ENCODE measurements around the gene PRELP.

The PRELP gene

DNA sequence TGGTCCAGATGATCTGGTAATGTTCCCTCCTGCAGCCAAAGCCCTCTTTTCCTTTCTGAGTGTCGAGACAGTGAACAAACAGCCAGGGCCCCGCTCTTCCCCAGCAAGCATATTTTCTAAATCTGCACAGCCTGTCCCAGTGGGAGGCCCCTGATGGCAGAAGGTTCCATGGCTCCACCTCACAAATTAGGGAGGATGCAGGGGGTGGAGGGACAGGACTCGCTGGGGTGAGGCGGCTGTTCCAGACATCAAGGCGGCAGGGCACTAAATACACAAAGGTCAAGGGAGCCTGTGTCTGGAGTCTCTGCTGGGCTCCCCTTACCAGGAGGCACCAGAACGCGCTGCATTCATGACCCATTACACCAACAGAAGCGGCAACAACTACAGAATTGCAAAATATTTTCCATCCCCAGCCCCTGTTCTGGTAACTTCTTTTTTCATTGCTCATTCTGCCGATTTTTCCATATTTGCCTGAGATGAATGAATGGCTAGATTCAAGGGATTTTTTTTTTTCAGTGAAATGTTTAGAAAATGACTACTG lies 27.0 kb upstream of the PRELP start:
- no peak overlapping the region for H3K4me3 Mint-ChIP-seq

DNA sequence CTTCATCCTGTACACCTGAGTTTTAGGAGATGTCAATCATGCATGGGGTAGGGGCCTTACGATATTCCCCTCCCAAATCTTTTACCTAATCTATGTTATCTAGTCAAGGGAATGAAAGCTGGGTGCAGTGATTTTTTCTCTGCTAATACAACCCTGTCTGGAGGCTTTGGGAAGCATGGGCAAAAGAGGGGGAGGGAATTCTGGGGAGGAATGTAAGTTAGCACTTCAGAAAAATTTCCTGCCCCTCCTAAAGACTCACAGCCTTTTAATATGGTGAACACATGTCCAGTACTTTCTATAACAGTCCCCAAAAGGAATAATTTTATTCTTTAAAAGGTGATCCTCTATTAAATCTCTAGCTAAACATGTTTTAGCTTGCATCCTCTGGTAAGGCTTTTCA lies 25.6 kb upstream of the PRELP start:
- no peak overlapping the region for H3K27ac Mint-ChIP-seq
- H3K36me3 Mint-ChIP-seq (ENCODE audit: low read depth): no peaks in the 10 kb centered on the region
- no peaks in the 10 kb centered on the region for H3K4me1 Mint-ChIP-seq (ENCODE audit: low read depth)
- H3K9me3 Mint-ChIP-seq: peaks cover 3% of the 10 kb centered on the region
- no peak overlapping the region for H3K4me3 Mint-ChIP-seq
- H3K27me3 Mint-ChIP-seq: peaks cover 14% of the 10 kb centered on the region

More for the DNA sequence above, 27.0 kb upstream of the PRELP start:
- Mint-ChIP-seq H3K27me3 (peaks cover 14% of the 10 kb centered on the region), H3K27ac (no peak overlapping the region), H3K9me3 (peaks cover 5% of the 10 kb centered on the region), H3K36me3 (ENCODE audit: low read depth) (no peaks in the 10 kb centered on the region), H3K4me1 (ENCODE audit: low read depth) (no peaks in the 10 kb centered on the region)

DNA sequence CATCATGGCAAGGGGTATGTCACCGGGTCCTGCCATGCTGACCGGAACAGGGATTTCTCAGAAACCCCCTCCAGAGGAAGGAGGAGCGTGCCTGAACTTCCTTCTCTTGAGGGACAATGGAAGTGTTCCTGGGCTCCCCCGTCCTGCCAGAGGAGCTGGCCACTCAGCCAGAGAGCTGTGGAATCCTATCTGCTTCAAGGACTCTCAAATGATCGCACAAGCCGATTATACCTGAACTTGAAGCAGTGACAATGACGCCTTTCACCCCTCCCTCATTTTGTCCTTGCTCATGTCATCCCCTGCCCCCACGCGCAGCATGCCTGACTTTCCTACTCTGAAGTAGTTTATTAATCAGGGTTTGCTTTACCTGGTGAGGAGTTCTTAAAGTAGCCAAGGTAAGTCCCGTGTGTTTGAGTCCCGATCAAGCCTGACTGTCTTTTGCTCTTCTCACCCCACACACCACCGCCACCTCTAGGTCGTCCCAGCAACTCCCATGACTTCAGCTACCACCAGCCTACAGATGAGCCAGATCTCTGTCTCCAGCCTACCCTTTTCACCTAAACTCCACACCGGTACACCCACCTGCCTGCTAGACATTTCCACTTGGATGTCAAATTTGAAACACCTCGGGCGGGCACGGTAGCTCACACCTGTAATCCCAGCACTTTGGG lies 25.0 kb upstream of the PRELP start:
- Mint-ChIP-seq H3K27me3 (peaks cover 14% of the 10 kb centered on the region), H3K36me3 (ENCODE audit: low read depth) (no peaks in the 10 kb centered on the region), H3K9me3 (no peaks in the 10 kb centered on the region), H3K27ac (no peak overlapping the region), H3K4me3 (no peak overlapping the region), H3K4me1 (ENCODE audit: low read depth) (no peaks in the 10 kb centered on the region)

DNA sequence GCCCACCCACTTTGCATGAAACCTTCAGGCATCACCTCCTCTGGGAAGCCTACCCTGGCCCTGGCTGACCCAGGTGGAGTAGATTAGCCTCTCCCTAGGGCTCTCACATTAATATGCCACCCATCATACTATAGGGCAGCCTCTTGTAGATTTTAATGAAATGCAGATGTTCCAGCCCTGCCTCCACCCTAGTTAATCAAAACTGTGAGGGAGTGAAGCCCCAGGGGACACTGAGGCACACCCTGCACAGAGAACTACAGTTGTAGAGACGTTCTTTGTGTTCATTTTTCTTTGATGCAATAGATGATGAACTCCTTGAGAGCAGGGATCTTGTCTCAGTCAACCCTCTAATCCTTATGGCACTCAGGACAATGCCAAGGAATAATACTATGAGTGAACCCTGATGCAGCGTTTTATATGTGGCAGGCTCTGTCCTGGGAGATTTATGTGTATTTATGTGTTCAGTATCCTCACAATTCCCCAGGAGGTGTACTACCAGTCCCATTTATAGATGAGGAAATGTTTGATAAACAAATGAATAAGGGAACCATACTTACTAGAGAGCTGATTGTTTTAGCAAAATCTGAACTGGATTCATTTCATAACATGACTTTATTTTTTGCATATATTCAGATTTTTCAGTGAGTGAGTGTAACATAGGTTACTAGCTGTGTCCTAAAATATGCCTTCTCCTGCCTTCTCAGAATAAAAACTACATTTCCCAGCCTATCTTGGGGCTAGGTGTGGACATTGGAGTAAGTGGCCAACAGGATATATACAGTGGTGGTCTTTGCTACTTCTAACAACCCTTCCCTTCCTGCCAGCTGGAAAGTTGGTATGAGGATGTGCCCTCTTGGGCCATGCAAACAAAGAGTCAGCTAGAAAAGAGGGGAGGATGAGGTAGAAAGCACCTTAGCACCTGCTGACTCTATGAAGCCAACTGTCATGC lies 23.5 kb upstream of the PRELP start:
- no peaks in the 10 kb centered on the region for H3K36me3 Mint-ChIP-seq (ENCODE audit: low read depth)
- no peak overlapping the region for H3K4me3 Mint-ChIP-seq
- H3K27ac Mint-ChIP-seq: no peak overlapping the region
- no peaks in the 10 kb centered on the region for H3K4me1 Mint-ChIP-seq (ENCODE audit: low read depth)
- H3K9me3 Mint-ChIP-seq: no peaks in the 10 kb centered on the region
- peaks cover 14% of the 10 kb centered on the region for H3K27me3 Mint-ChIP-seq

DNA sequence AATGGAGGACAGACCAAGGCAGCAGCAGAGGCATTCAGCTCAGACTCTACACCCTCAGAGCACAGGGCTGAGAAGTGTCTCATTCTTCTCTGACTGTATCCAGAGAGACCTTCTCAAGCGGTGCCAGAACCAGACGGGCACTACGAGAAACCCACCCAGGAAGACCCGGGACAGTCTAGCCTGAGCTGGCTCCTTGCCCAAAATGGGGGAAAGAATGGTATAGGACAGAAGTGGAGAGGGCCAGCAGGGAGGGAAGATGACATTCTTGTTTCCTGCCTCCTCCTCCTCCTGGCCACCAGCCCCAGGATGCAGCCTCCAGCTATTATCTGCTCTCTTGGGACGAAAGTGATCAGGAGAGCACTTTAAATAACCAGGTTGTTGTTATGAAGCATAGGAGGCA lies 22.6 kb upstream of the PRELP start:
- Mint-ChIP-seq H3K4me1 (ENCODE audit: low read depth) (no peaks in the 10 kb centered on the region), H3K4me3 (no peak overlapping the region), H3K27me3 (peaks cover 14% of the 10 kb centered on the region), H3K36me3 (ENCODE audit: low read depth) (no peaks in the 10 kb centered on the region), H3K27ac (no peak overlapping the region), H3K9me3 (no peaks in the 10 kb centered on the region)

DNA sequence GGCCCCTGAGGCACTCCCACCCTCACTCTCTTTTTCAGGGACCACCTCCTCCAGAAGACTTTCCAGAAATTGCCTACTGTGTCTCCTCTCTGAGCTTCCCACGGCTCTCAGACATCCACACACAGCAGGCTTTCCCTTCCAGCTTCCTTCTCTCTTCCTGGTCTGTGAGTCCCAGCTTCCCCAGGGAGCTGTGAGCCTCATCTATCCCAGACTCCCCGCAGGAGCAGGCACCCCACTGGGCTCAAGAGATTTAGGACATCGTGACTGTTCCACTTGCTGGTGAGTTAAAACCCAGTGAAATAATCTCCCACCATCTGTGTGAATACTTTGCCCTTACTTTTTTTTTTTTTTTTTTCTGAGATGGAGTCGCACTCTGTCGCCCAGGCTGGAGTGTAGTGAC lies 22.0 kb upstream of the PRELP start:
- H3K4me1 Mint-ChIP-seq (ENCODE audit: low read depth): no peaks in the 10 kb centered on the region
- no peak overlapping the region for H3K27ac Mint-ChIP-seq
- peaks cover 14% of the 10 kb centered on the region for H3K27me3 Mint-ChIP-seq
- H3K36me3 Mint-ChIP-seq (ENCODE audit: low read depth): no peaks in the 10 kb centered on the region
- no peaks in the 10 kb centered on the region for H3K9me3 Mint-ChIP-seq
- no peak overlapping the region for H3K4me3 Mint-ChIP-seq

DNA sequence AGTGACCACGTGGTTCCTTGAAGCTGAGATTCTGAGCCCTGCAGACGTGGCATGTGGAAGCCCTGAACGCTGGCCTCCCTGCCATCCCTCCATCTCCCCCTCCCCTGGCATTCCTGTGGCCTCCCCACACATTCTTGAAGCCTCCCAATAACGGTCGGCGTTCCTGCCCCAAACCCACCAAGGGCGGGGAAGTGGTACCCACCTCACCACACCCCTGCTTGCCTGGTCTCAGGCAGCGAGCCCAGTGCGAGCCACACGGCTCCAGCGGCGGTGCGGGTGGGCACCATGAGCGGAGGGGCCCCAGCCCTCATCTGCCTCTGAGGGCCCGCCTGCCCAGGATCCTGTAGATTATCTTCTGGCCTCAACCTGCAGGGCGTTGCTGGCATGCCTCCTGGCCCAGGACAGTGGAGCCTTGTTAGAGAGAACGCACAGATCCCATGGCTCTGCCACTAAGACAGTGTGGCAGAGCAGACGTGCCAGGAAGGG lies 20.6 kb upstream of the PRELP start:
- Mint-ChIP-seq H3K4me1 (ENCODE audit: low read depth) (no peaks in the 10 kb centered on the region), H3K4me3 (no peak overlapping the region)

DNA sequence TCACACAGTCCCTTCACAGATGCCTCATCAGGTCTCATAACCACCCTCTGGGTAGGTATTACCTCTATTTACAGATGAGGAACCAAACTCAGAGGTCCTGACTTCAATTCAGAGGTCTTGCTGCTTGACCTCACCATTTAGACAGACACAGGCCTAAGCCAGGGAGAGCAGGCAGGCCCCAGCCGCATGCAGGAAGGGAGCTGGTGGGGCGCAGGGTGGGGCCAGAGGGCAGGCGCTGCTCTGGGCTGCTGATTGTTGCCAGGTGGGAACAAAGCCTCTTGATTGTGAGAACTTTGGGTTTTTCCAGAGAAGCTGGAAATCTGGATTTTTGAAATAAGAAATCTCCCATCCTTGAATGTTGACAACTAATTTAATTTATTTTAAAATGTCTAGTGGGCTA lies 19.9 kb upstream of the PRELP start:
- H3K4me3 Mint-ChIP-seq: no peak overlapping the region

More for the DNA sequence above, 20.6 kb upstream of the PRELP start:
- H3K27me3 Mint-ChIP-seq: peaks cover 10% of the 10 kb centered on the region
- no peaks in the 10 kb centered on the region for H3K36me3 Mint-ChIP-seq (ENCODE audit: low read depth)
- H3K9me3 Mint-ChIP-seq: no peaks in the 10 kb centered on the region
- no peak overlapping the region for H3K27ac Mint-ChIP-seq

DNA sequence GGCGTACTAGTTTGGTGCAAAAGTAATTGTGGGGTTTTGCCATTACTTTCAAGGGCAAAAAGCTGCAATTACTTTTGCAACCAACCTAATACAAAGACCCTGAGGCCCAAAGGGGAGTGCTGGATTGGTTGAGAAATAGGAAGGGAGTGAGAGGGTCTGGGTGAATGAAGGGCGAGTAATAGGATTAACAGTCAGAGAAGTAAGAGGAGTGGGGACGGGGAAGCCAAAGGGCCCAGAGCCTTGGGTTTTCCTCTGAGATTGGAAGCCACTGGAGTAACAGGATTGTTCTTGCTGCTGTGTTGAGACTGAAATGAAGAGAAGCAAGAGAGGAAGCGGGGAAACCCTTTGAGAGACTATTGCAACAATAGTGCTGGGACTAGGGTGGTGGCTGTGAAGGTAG lies 19.0 kb upstream of the PRELP start:
- no peak overlapping the region for H3K4me3 Mint-ChIP-seq
- no peaks in the 10 kb centered on the region for H3K36me3 Mint-ChIP-seq (ENCODE audit: low read depth)
- H3K27me3 Mint-ChIP-seq: peaks cover 6% of the 10 kb centered on the region
- no peaks in the 10 kb centered on the region for H3K4me1 Mint-ChIP-seq (ENCODE audit: low read depth)
- H3K27ac Mint-ChIP-seq: no peak overlapping the region
- H3K9me3 Mint-ChIP-seq: no peaks in the 10 kb centered on the region

More for the DNA sequence above, 19.9 kb upstream of the PRELP start:
- Mint-ChIP-seq H3K4me1 (ENCODE audit: low read depth) (no peaks in the 10 kb centered on the region), H3K27ac (no peak overlapping the region), H3K27me3 (peaks cover 7% of the 10 kb centered on the region), H3K9me3 (no peaks in the 10 kb centered on the region), H3K36me3 (ENCODE audit: low read depth) (no peaks in the 10 kb centered on the region)

DNA sequence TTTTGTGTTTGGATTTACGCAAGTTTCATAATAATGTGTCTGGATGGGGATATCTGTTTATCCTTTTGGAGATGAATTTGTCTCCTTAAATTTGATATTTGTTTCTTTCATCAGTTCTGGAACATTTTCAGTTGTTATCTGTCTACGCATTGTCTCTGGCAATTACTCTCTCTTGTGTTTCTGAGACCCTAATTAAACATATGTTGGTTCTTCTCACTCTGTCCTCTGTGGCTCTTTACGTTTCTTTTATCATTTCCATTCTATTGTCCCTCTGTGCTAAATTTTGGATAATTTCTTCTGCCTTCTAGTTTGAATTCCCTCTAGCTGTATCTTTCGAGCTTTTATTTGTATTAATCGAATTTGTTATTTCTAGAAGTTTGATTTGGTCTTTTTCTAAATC lies 17.5 kb upstream of the PRELP start:
- H3K27ac Mint-ChIP-seq: no peak overlapping the region
- H3K4me1 Mint-ChIP-seq (ENCODE audit: low read depth): peaks cover 4% of the 10 kb centered on the region
- no peak overlapping the region for H3K4me3 Mint-ChIP-seq
- H3K9me3 Mint-ChIP-seq: no peaks in the 10 kb centered on the region
- H3K27me3 Mint-ChIP-seq: peaks cover 4% of the 10 kb centered on the region
- no peaks in the 10 kb centered on the region for H3K36me3 Mint-ChIP-seq (ENCODE audit: low read depth)

DNA sequence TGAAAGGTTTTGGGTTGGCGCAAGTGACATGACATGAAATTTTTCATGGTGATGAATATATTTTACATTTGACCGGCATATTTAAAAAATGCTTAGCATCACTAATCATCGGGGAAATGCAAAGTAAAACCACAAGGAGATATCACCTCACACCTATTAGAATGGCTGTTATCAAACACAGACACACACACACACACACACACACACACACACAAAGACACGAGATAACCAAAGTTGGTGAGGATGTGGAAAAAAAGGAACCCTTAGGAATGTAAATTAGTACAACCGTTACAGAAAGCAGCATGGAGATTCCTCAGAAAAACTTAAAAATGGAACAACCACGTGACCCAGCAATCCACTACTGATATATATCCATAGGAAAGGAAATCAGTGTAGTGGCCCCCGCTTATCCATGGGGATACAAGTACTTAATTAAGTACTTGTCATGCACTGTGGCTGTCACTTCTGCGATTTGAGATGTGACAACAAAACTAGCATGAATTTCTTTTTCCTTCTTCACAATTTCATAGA lies 15.9 kb upstream of the PRELP start:
- Mint-ChIP-seq H3K4me3 (no peak overlapping the region), H3K36me3 (ENCODE audit: low read depth) (no peaks in the 10 kb centered on the region), H3K27ac (no peak overlapping the region), H3K4me1 (ENCODE audit: low read depth) (peaks cover 4% of the 10 kb centered on the region), H3K27me3 (peaks cover 4% of the 10 kb centered on the region), H3K9me3 (no peaks in the 10 kb centered on the region)

DNA sequence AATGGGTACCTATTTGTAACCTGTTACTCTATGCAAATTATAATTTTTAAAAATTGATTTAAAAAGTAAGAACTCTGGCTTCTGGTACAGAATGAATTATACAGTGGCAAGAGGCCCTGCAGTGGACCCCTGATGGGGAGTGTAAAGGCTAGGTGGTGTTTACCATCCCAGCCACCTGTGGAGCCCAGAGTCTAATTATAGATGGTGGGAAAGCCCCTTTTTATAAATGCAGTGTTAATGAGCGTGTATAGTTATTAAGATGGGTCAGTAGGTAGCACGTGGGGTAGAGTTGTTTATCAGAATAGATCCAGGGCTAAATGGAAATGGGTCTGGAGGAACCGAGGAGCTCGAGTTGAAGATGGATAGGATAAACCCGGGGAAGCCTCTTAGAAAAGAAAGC lies 13.9 kb upstream of the PRELP start:
- peaks cover 4% of the 10 kb centered on the region for H3K4me1 Mint-ChIP-seq (ENCODE audit: low read depth)
- peaks cover 4% of the 10 kb centered on the region for H3K27me3 Mint-ChIP-seq
- no peaks in the 10 kb centered on the region for H3K9me3 Mint-ChIP-seq
- H3K36me3 Mint-ChIP-seq (ENCODE audit: low read depth): no peaks in the 10 kb centered on the region
- H3K27ac Mint-ChIP-seq: no peak overlapping the region
- no peak overlapping the region for H3K4me3 Mint-ChIP-seq

DNA sequence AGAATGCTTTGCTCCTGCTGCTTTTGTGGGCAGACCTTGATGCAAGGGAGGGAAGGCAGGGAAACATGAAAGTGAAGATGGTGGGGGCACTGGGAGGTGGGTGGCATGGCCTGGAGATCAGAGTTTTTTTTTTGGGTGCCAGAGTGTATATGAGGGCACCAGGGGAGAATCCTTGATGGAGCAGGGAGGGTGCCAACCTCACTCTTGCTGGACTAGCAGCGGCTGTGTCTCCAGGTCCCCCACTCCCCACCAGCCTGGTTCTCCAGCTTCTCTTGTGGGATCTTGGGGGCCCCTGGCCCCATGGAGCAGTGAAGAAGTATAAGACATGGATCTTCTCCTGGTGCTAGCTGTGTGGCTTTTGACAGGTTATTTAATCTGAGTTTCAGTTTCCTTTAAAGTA lies 13.5 kb upstream of the PRELP start:
- Mint-ChIP-seq H3K4me1 (ENCODE audit: low read depth) (peaks cover 4% of the 10 kb centered on the region), H3K36me3 (ENCODE audit: low read depth) (no peaks in the 10 kb centered on the region), H3K4me3 (no peak overlapping the region), H3K27ac (no peak overlapping the region), H3K9me3 (no peaks in the 10 kb centered on the region), H3K27me3 (peaks cover 4% of the 10 kb centered on the region)

DNA sequence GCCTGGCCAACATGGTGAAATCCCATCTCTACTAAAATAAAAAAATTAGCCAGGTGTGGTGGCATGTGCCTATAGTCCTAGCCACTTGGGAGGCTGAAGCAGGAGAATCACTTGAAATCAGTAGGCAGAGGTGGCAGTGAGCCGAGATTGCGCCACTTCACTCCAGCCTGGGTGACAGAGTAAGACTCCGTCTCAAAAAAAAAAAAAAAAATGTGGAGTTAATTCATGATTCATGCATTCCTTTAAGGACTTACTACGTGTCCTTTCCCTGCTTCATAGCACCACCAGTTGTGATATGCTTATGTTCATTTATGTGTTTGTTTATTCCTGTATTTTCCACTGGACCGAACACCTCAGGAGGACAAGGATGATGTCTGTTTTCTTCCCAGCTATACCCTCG lies 12.7 kb upstream of the PRELP start:
- Mint-ChIP-seq H3K27me3 (peaks cover 4% of the 10 kb centered on the region), H3K4me3 (no peak overlapping the region), H3K36me3 (ENCODE audit: low read depth) (no peaks in the 10 kb centered on the region), H3K4me1 (ENCODE audit: low read depth) (peaks cover 4% of the 10 kb centered on the region), H3K27ac (no peak overlapping the region), H3K9me3 (no peaks in the 10 kb centered on the region)

DNA sequence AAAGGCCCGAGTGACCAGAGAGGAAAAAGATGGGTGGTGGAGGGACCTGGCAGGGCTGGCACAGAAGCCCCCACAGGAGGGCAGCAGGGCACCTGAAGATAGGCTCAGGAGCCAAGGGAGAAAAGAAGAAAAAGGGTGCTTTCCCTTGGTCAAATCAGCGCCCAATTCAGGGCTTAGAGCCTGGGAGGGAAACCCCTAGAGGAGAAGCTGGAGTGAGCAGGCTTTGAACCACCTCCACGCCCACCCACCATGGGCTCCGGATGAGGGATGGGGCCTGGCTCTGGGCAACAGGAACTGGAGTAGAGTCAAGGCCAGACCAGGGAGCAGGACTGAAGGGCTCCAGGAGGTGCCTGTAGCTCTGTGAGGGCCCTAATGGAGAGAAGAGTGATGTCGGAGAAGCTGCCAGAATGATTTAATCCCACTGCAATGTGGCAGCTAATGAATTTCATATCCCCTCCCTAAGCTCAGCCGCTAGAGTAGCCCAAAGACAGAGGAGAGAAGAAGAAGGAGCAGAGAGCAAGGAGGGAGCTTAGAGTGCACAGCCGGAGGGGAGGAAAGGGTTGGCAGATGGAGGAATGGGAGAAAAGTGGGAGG lies 12.0 kb upstream of the PRELP start:
- no peak overlapping the region for H3K4me3 Mint-ChIP-seq
- no peaks in the 10 kb centered on the region for H3K36me3 Mint-ChIP-seq (ENCODE audit: low read depth)
- H3K27me3 Mint-ChIP-seq: peaks cover 7% of the 10 kb centered on the region
- H3K9me3 Mint-ChIP-seq: no peaks in the 10 kb centered on the region
- peaks cover 4% of the 10 kb centered on the region for H3K4me1 Mint-ChIP-seq (ENCODE audit: low read depth)
- no peak overlapping the region for H3K27ac Mint-ChIP-seq

Data from stimulated activated naive CD8-positive, alpha-beta T cell treated with anti-CD3 and anti-CD28 coated beads, Interleukin-15, Interleukin-2, amounts not matched to agents 100 ng/mL and 50 ng/mL, for 24 hours (primary cell).